ENCODE results near the gene RRAS.

- no peak for TF ChIP-seq CTCF (IDR thresholded peaks at IDR 0.05 in 8 of 11, conservative IDR thresholded peaks at IDR 0.05 in 3 of 11)
- TF ChIP-seq POLR2AphosphoS5 (IDR thresholded peaks at IDR 0.05): no peak
Observed at GRCh38 chr19:49587227-49587626, 52.7 kb downstream of the RRAS start.
